Stomach (tissue), 4 donors: Measurements from ENCODE around the gene PDLIM3.

Experiments
- POLR2A ChIP-seq, 4 donors: fragments of 450-650 bp; IDR thresholded peaks; one replicate each; pipeline ENCODE4 v1.6.1; 2016; ENCODE audit warnings: antibody characterized with exemption in 4 of 4, control low read depth in 2 of 4, mild to moderate bottlenecking in 1 of 4, moderate library complexity in 1 of 4
- POLR2AphosphoS5 ChIP-seq, 3 donors: sonication (generic); formaldehyde crosslinking; IDR thresholded peaks; one replicate each; pipeline ENCODE4 v1.6.1; 2016; ENCODE audit warnings: antibody characterized with exemption in 3 of 3
- TF ChIP-seq, protein P1 (sequence below), 7 experiments: fragments of 450-650 bp in 4 of 7; fragments of 200-600 bp in 3 of 7; sonication (generic) in 3 of 7; IDR thresholded peaks; one replicate each; pipeline ENCODE4 v1.5.1; 2016 to 2019; ENCODE audit warnings: antibody characterized with exemption in 7 of 7, control low read depth in 2 of 7, mild to moderate bottlenecking in 1 of 7

DNA sequence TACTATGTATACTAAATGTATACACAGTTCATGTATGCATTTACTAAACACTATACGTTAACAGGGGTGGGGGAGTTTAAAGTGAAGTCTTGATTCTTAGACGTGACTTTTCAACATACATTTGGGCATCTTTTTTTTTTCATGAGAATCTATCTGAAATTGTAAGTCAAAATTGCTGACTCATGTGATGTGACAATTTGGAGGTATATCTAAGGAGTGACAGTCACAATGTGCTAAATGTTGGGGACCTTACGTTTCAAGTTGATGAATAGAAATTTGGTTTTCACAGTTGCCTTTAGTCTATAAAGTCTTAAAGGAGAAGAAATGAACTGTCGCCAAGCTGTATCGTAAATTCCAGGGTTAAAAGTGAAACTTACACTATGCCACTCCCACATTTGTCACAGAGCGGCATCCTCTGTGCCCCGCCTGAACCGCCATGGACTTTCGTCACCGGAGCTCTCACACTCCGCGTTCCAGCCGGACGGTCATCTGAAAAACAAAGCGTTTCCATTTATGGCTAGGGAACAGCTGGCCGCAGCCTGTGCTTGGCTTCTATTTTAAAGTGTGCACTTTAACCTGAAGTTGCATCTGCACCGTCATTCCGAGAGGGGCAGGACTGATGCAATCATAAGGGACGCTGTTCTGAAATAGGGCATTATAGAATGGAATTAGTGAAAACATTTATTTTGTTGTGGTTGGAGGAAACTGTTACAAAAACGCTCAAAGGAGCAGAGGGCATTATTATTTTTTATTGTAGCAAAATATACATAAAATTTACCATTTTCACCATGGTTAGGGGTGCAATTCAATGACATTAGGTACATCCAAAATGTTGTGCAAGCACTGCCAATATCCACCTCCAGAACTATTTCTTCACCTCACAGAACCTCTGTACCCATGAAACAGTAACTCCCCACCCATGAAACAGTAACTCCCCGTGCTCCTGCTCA, 30.9 kb downstream of the PDLIM3 start:
- TF ChIP-seq, protein P1, sequence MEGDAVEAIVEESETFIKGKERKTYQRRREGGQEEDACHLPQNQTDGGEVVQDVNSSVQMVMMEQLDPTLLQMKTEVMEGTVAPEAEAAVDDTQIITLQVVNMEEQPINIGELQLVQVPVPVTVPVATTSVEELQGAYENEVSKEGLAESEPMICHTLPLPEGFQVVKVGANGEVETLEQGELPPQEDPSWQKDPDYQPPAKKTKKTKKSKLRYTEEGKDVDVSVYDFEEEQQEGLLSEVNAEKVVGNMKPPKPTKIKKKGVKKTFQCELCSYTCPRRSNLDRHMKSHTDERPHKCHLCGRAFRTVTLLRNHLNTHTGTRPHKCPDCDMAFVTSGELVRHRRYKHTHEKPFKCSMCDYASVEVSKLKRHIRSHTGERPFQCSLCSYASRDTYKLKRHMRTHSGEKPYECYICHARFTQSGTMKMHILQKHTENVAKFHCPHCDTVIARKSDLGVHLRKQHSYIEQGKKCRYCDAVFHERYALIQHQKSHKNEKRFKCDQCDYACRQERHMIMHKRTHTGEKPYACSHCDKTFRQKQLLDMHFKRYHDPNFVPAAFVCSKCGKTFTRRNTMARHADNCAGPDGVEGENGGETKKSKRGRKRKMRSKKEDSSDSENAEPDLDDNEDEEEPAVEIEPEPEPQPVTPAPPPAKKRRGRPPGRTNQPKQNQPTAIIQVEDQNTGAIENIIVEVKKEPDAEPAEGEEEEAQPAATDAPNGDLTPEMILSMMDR (IDR thresholded peaks at IDR 0.05), result no peak
- no peak for TF ChIP-seq POLR2A (IDR thresholded peaks at IDR 0.05)
- peak; percentile 58 to 92 (median 77) for TF ChIP-seq POLR2AphosphoS5 (IDR thresholded peaks at IDR 0.05)
